Measurements from ENCODE around the gene TLCD4.

DNA sequence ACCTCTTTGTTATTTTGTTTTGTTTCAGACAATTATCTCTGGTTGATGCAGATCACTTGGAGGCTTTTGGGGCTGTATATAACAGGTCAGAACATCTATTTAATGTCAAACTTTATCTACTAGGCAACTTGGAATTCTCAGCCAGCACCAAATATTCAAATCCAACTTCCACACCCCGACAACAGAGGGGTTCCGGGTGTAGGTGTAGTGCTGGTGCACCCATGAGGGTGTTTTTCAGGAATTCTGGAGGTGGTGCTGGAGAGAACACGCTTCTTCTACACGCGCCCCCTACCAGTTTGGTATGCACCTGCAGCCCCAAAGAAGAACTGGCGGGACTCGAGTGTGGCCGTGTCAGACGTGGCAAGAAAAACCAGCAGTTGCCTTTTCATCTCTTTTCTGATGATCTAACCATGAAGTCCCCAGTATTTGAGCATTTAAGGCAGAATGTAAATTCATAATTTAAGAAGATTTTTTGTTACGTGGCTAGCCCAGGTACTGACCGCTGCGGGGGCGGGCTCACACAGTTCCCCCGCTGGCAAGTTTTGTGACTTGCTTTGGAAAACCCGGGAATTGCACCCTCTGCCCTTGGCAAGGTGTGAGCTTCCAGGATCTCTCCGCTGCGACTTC lies 462 bp upstream of the TLCD4 start:
- TF ChIP-seq EZH2 (IDR thresholded peaks at IDR 0.05) (no peak), EZH2phosphoT487 (IDR thresholded peaks at IDR 0.05) (no peak)
- TF ChIP-seq, protein P1, sequence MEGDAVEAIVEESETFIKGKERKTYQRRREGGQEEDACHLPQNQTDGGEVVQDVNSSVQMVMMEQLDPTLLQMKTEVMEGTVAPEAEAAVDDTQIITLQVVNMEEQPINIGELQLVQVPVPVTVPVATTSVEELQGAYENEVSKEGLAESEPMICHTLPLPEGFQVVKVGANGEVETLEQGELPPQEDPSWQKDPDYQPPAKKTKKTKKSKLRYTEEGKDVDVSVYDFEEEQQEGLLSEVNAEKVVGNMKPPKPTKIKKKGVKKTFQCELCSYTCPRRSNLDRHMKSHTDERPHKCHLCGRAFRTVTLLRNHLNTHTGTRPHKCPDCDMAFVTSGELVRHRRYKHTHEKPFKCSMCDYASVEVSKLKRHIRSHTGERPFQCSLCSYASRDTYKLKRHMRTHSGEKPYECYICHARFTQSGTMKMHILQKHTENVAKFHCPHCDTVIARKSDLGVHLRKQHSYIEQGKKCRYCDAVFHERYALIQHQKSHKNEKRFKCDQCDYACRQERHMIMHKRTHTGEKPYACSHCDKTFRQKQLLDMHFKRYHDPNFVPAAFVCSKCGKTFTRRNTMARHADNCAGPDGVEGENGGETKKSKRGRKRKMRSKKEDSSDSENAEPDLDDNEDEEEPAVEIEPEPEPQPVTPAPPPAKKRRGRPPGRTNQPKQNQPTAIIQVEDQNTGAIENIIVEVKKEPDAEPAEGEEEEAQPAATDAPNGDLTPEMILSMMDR (IDR thresholded peaks at IDR 0.05): peak; percentile 77
